ENCODE data around the gene KRTAP10-3. TPM values are rescaled to one million over a fixed set of nuclear protein-coding genes. Genes with fewer than 3 reads are reported as not detected.

The KRTAP10-3 gene
- polyA plus RNA-seq, 1 donor (not counting 4 experiments of a cell fraction or from before 2014, with no cell fraction given), result not detected

- no peak overlapping the region for H3K9ac ChIP-seq (ENCODE audit: control insufficient read depth, extremely low read depth, insufficient read depth, low read length)
- no peak overlapping the region for H2AFZ ChIP-seq (ENCODE audit: control insufficient read depth, low read length)
- no peak for DNase-seq (ENCODE audit: low read depth, low spot score)
- H4K20me1 ChIP-seq (ENCODE audit: control insufficient read depth, extremely low read depth, insufficient read depth, low read length), result no peaks in the 10 kb centered on the region
- H3K27ac ChIP-seq (ENCODE audit: control insufficient read depth, insufficient read depth, low read length), result no peak overlapping the region
- peaks cover 11% of the 10 kb centered on the region for H3K27me3 ChIP-seq (ENCODE audit: control insufficient read depth, extremely low read depth, insufficient read depth, low read length)
- H3K9me3 ChIP-seq (ENCODE audit: control insufficient read depth, low read depth, low read length), result no peaks in the 10 kb centered on the region
- no peak for FAIRE-seq
- no peaks in the 10 kb centered on the region for H3K79me2 ChIP-seq (ENCODE audit: control insufficient read depth, insufficient read depth, low read length)
- no peaks in the 10 kb centered on the region for H3K36me3 ChIP-seq (ENCODE audit: control insufficient read depth in 2 of 2, extremely low read depth in 1 of 2, insufficient read depth in 2 of 2, low read length in 2 of 2)
- H3K4me2 ChIP-seq (ENCODE audit: control insufficient read depth, extremely low read depth, insufficient read depth, low read depth, low read length), result no peak overlapping the region
- TF ChIP-seq EZH2 (IDR thresholded peaks at IDR 0.05; ENCODE audit: low read length) (no peak), CTCF (optimal IDR thresholded peaks at IDR 0.05 in 1 of 3, IDR thresholded peaks at IDR 0.05 in 1 of 3, conservative IDR thresholded peaks at IDR 0.05 in 1 of 3; ENCODE audit: extremely low read depth in 1 of 3, insufficient read depth in 2 of 3, low read length in 3 of 3) (no peak)
- no peak overlapping the region for H3K4me3 ChIP-seq (ENCODE audit: control insufficient read depth in 2 of 3, extremely low read depth in 1 of 3, insufficient read depth in 2 of 3, low read depth in 1 of 3, low read length in 3 of 3)
- H3K4me1 ChIP-seq (ENCODE audit: control insufficient read depth, extremely low read depth, insufficient read depth, low read length), result no peaks in the 10 kb centered on the region
- H3K9me1 ChIP-seq (ENCODE audit: control insufficient read depth, extremely low read depth, insufficient read depth, low read length), result no peaks in the 10 kb centered on the region
- dilution Hi-C loops (cut with MboI; ENCODE audit: extremely low pct_ligation_motif_present, low sequenced_read_pairs), result no loop called here
Measured at GRCh38 chr21:44514746-44515358, 43.7 kb downstream of the KRTAP10-3 start.

GRCh38 chr21:44514218-44514520 is 44.4 kb downstream of the KRTAP10-3 start:
- Histone ChIP-seq H2AFZ (ENCODE audit: control insufficient read depth, low read length) (no peak overlapping the region), H3K79me2 (ENCODE audit: control insufficient read depth, insufficient read depth, low read length) (no peaks in the 10 kb centered on the region), H3K9me3 (ENCODE audit: control insufficient read depth, low read depth, low read length) (no peaks in the 10 kb centered on the region), H3K4me1 (ENCODE audit: control insufficient read depth, extremely low read depth, insufficient read depth, low read length) (no peaks in the 10 kb centered on the region), H3K27ac (ENCODE audit: control insufficient read depth, insufficient read depth, low read length) (no peak overlapping the region), H3K36me3 (ENCODE audit: control insufficient read depth in 2 of 2, extremely low read depth in 1 of 2, insufficient read depth in 2 of 2, low read length in 2 of 2) (no peaks in the 10 kb centered on the region), H3K27me3 (ENCODE audit: control insufficient read depth, extremely low read depth, insufficient read depth, low read length) (peaks cover 11% of the 10 kb centered on the region), H4K20me1 (ENCODE audit: control insufficient read depth, extremely low read depth, insufficient read depth, low read length) (no peaks in the 10 kb centered on the region), H3K4me2 (ENCODE audit: control insufficient read depth, extremely low read depth, insufficient read depth, low read depth, low read length) (no peak overlapping the region), H3K9ac (ENCODE audit: control insufficient read depth, extremely low read depth, insufficient read depth, low read length) (no peak overlapping the region), H3K9me1 (ENCODE audit: control insufficient read depth, extremely low read depth, insufficient read depth, low read length) (no peaks in the 10 kb centered on the region), H3K4me3 (ENCODE audit: control insufficient read depth in 2 of 3, extremely low read depth in 1 of 3, insufficient read depth in 2 of 3, low read depth in 1 of 3, low read length in 3 of 3) (no peak overlapping the region)
- no peak for DNase-seq (ENCODE audit: low read depth, low spot score)
- no peak for FAIRE-seq
- dilution Hi-C loops (cut with MboI; ENCODE audit: extremely low pct_ligation_motif_present, low sequenced_read_pairs), result no loop called here
- no peak for TF ChIP-seq CTCF (optimal IDR thresholded peaks at IDR 0.05 in 1 of 3, IDR thresholded peaks at IDR 0.05 in 1 of 3, conservative IDR thresholded peaks at IDR 0.05 in 1 of 3; ENCODE audit: extremely low read depth in 1 of 3, insufficient read depth in 2 of 3, low read length in 3 of 3)
- no peak for TF ChIP-seq EZH2 (IDR thresholded peaks at IDR 0.05; ENCODE audit: low read length)

Measured in keratinocyte (primary cell).